Measurements from ENCODE around the gene PLEKHF1. TPM values are rescaled to one million over a fixed set of nuclear protein-coding genes. Genes with fewer than 3 reads are reported as not detected.

PLEKHF1 gene
- total and polyA plus RNA-seq, 2 of the 8 experiments (the other 6 are each of a cell fraction or from before 2014, with no cell fraction given), result 11.1 to 18.4 TPM

DNA sequence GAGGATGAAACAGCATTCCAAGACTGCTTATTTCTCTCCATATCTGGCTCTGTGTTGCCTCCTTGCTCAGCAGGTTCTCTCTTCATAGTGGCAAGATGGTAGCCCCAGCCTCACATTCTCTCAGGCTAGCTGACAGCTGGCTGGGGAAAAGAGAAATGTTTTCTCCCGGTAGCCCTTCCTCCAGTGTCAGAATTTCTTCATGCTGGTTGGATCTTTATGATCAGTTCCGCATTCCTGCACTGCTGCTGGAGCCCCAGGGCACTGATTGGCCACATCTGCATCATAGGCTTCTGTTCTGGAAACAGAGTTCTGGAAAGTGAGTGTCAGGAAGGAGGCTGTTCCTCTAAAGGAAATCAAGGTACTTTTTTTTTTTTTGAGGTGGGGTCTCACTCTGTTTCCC is 34.6 kb upstream of the PLEKHF1 start:
- H3K9me3 ChIP-seq (ENCODE audit: insufficient read depth in 2 of 2, low read depth in 1 of 2, low read length in 1 of 2), result no peaks in the 10 kb centered on the region
- no peak overlapping the region for H3K9ac ChIP-seq (replicated peaks in 1 of 4; ENCODE audit: extremely low read depth in 1 of 4, low read depth in 3 of 4, low read length in 3 of 4)
- H3K36me3 ChIP-seq (ENCODE audit: control insufficient read depth in 2 of 4, insufficient read depth in 4 of 4, low read length in 3 of 4), result no peaks in the 10 kb centered on the region
- no peak overlapping the region for H3K14ac ChIP-seq (ENCODE audit: insufficient read length)
- no peaks in the 10 kb centered on the region for H3K23me2 ChIP-seq (ENCODE audit: low read depth, low read length)
- FAIRE-seq (no peak), DNase-seq (ENCODE audit: low read depth in 1 of 2, low spot score in 2 of 2) (no peak)
- H2BK15ac ChIP-seq (ENCODE audit: low read length), result no peak overlapping the region
- H3K56ac ChIP-seq (replicated peaks; ENCODE audit: insufficient read length, low read depth, low read length), result no peak overlapping the region
- whole genome bisulfite sequencing, 2 experiments (ENCODE audit: extremely low coverage in 1 of 2, insufficient coverage in 1 of 2, insufficient read length in 1 of 2, insufficient replicate concordance in 2 of 2, low coverage in 1 of 2, low lambda C conversion rate in 2 of 2, missing lambda C conversion rate in 1 of 2), result 90% methylated on average over 2 of the region's 2 CpGs; no CpG with 5 or more reads in 1 of the 2 experiments
- H3K79me2 ChIP-seq (ENCODE audit: control insufficient read depth in 1 of 2, insufficient read depth in 2 of 2, low read length in 2 of 2), result no peaks in the 10 kb centered on the region
- H4K91ac ChIP-seq (replicated peaks; ENCODE audit: insufficient read length, low read length), result no peak overlapping the region
- H3K27me3 ChIP-seq (replicated peaks in 1 of 4; ENCODE audit: control insufficient read depth in 3 of 4, extremely low read depth in 1 of 4, insufficient read depth in 3 of 4, low read length in 3 of 4), result no peaks in the 10 kb centered on the region
- H3K23ac ChIP-seq (ENCODE audit: insufficient read length), result no peak overlapping the region
- H2BK20ac ChIP-seq (ENCODE audit: low read length), result no peak overlapping the region
- H2BK120ac ChIP-seq (replicated peaks; ENCODE audit: low read depth, low read length), result no peak overlapping the region
- no peak overlapping the region for H3K4ac ChIP-seq (replicated peaks; ENCODE audit: insufficient read length, low read depth, low read length)
- ChIA-PET CTCF (ENCODE audit: partially characterized antibody) (interaction anchor here (1.0 kb wide), 1 partner anchor 61 kb away, joined by 3 read pairs; no protein-coding TSS in a partner anchor), POLR2A (ENCODE audit: partially characterized antibody) (no interaction called here)
- H4K5ac ChIP-seq (ENCODE audit: insufficient read length, low read depth, low read length), result no peak overlapping the region
- H4K8ac ChIP-seq (ENCODE audit: extremely low read depth, insufficient read depth, low read length), result no peak overlapping the region
- H2AFZ ChIP-seq (ENCODE audit: low read length), result no peak overlapping the region
- no peak overlapping the region for H3K18ac ChIP-seq (ENCODE audit: extremely low read depth, low read length)
- H3K4me2 ChIP-seq (ENCODE audit: insufficient read depth in 1 of 2, low read depth in 2 of 2, low read length in 2 of 2), result no peak overlapping the region
- no peak overlapping the region for H2BK12ac ChIP-seq (ENCODE audit: low read depth, low read length)
- H3K79me1 ChIP-seq (ENCODE audit: low read depth, low read length), result no peaks in the 10 kb centered on the region
- no peak overlapping the region for H2BK5ac ChIP-seq (ENCODE audit: low read depth, low read length)
- H3K27ac ChIP-seq (ENCODE audit: low read depth, low read length), result no peak overlapping the region
- TF ChIP-seq POU5F1 (IDR thresholded peaks at IDR 0.05; ENCODE audit: low read depth, low read length), result no peak
- no peak for TF ChIP-seq FOSL1 (IDR thresholded peaks at IDR 0.05; ENCODE audit: insufficient read depth, low read depth, low read length)
- TF ChIP-seq SP2 (IDR thresholded peaks at IDR 0.05; ENCODE audit: low read length), result no peak
- H3K4me3 ChIP-seq (ENCODE audit: extremely low read depth in 1 of 4, insufficient read depth in 2 of 4, low read depth in 3 of 4, low read length in 4 of 4), result no peak overlapping the region
- H3K4me1 ChIP-seq (replicated peaks in 1 of 4; ENCODE audit: control insufficient read depth in 3 of 4, insufficient read depth in 4 of 4, low read length in 3 of 4), result peaks cover 0 to 5% (median 0%) of the 10 kb centered on the region in 4 experiments; a peak in 1 of 7 replicates
- no peak overlapping the region for H2AK5ac ChIP-seq (ENCODE audit: low read depth, low read length)
- no peaks in the 10 kb centered on the region for H4K20me1 ChIP-seq (replicated peaks in 1 of 2; ENCODE audit: control insufficient read depth in 1 of 2, insufficient read depth in 2 of 2, low read length in 2 of 2)

Measured in H1 (cell line).